Measurements from ENCODE around the gene FCN1. TPM values are rescaled to one million over a fixed set of nuclear protein-coding genes. Genes with fewer than 3 reads are reported as not detected.

FCN1 gene
- polyA plus RNA-seq, 3 donors, result 2,884 to 7,680 (median 6,268) TPM

GRCh38 chr9:134913713-134914500 lies 3.8 kb downstream of the FCN1 start:
- 97% methylated on average over 15 of the region's 23 CpGs for WGBS (ENCODE audit: insufficient coverage)

GRCh38 chr9:134913041-134913712 lies 4.5 kb downstream of the FCN1 start:
- Mint-ChIP-seq H3K27ac (peak overlapping the region in 6 of 7 donors; percentile 72 to 98 (median 89)), H3K4me3 (peak overlapping the region; percentile 21 to 98), H3K9me3 (peaks cover 42 to 66% (median 54%) of the 10 kb centered on the region in 7 donors), H3K27me3 (ENCODE audit: low read depth in 3 of 3) (peaks cover 0 to 6% (median 0%) of the 10 kb centered on the region in 3 donors), H3K36me3 (peaks cover 76 to 92% of the 10 kb centered on the region in 2 donors), H3K4me1 (peaks cover 57% of the 10 kb centered on the region)
- Histone ChIP-seq H3K9me3 (replicated peaks in 1 of 2; ENCODE audit: control insufficient read depth in 1 of 2, insufficient read depth in 1 of 2, low read length in 2 of 2) (peaks cover 52 to 71% of the 10 kb centered on the region in 2 donors), H3K36me3 (replicated peaks in 1 of 2; ENCODE audit: control insufficient read depth in 1 of 2, insufficient read depth in 2 of 2, low read length in 2 of 2) (peaks cover 67 to 84% of the 10 kb centered on the region in 2 donors), H3K4me3 (replicated peaks in 1 of 3; ENCODE audit: low read depth in 2 of 3, low read length in 3 of 3) (peak overlapping the region in 2 of 3 experiments; percentile 67 to 97), H3K9ac (ENCODE audit: insufficient read depth, low read length, poor library complexity, severe bottlenecking) (no peak overlapping the region), H3K27me3 (ENCODE audit: control insufficient read depth in 2 of 2, insufficient read depth in 2 of 2, low read length in 2 of 2) (no peaks in the 10 kb centered on the region), H4K20me1 (ENCODE audit: insufficient read depth, low read length) (peaks cover 65% of the 10 kb centered on the region), H3K4me1 (ENCODE audit: control insufficient read depth in 1 of 2, insufficient read depth in 2 of 2, low read length in 2 of 2) (peaks cover 57 to 59% of the 10 kb centered on the region in 2 donors), H3K27ac (ENCODE audit: low read depth in 1 of 2, low read length in 2 of 2) (peak overlapping the region; percentile 83 to 91), H3K79me2 (ENCODE audit: insufficient read depth, low read length) (peaks cover 55% of the 10 kb centered on the region), H3K4me2 (replicated peaks; ENCODE audit: extremely low read depth, low read length, poor library complexity, severe bottlenecking) (peak overlapping the region; percentile 99), H2AFZ (ENCODE audit: insufficient read depth, low read depth, low read length, poor library complexity, severe bottlenecking) (no peak overlapping the region)
- DNase-seq, result peak in 1 of 3 donors; percentile 1
- 94% methylated on average over 9 of the region's 22 CpGs for WGBS (ENCODE audit: insufficient coverage)
- TF ChIP-seq, protein P1, sequence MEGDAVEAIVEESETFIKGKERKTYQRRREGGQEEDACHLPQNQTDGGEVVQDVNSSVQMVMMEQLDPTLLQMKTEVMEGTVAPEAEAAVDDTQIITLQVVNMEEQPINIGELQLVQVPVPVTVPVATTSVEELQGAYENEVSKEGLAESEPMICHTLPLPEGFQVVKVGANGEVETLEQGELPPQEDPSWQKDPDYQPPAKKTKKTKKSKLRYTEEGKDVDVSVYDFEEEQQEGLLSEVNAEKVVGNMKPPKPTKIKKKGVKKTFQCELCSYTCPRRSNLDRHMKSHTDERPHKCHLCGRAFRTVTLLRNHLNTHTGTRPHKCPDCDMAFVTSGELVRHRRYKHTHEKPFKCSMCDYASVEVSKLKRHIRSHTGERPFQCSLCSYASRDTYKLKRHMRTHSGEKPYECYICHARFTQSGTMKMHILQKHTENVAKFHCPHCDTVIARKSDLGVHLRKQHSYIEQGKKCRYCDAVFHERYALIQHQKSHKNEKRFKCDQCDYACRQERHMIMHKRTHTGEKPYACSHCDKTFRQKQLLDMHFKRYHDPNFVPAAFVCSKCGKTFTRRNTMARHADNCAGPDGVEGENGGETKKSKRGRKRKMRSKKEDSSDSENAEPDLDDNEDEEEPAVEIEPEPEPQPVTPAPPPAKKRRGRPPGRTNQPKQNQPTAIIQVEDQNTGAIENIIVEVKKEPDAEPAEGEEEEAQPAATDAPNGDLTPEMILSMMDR (IDR thresholded peaks at IDR 0.05), result no peak
- intact Hi-C loops (cut with micrococcal nuclease), result no loop called here

More at GRCh38 chr9:134913713-134914500, 3.8 kb downstream of the FCN1 start:
- Mint-ChIP-seq H3K9me3 (peaks cover 35 to 59% (median 46%) of the 10 kb centered on the region in 7 donors), H3K4me1 (peaks cover 64% of the 10 kb centered on the region), H3K4me3 (peak overlapping the region; percentile 98 to 99), H3K27me3 (ENCODE audit: low read depth in 3 of 3) (peaks cover 0 to 6% (median 0%) of the 10 kb centered on the region in 3 donors), H3K36me3 (peaks cover 76 to 91% of the 10 kb centered on the region in 2 donors), H3K27ac (peak overlapping the region; percentile 64 to 98 (median 97))
- TF ChIP-seq, protein P1 (IDR thresholded peaks at IDR 0.05), result no peak
- Histone ChIP-seq H3K27me3 (ENCODE audit: control insufficient read depth in 2 of 2, insufficient read depth in 2 of 2, low read length in 2 of 2) (no peaks in the 10 kb centered on the region), H3K79me2 (ENCODE audit: insufficient read depth, low read length) (peaks cover 62% of the 10 kb centered on the region), H3K9ac (ENCODE audit: insufficient read depth, low read length, poor library complexity, severe bottlenecking) (peak overlapping the region; percentile 81), H3K4me3 (replicated peaks in 1 of 3; ENCODE audit: low read depth in 2 of 3, low read length in 3 of 3) (peak overlapping the region; percentile 67 to 97 (median 96)), H3K36me3 (replicated peaks in 1 of 2; ENCODE audit: control insufficient read depth in 1 of 2, insufficient read depth in 2 of 2, low read length in 2 of 2) (peaks cover 67 to 80% of the 10 kb centered on the region in 2 donors), H3K4me2 (replicated peaks; ENCODE audit: extremely low read depth, low read length, poor library complexity, severe bottlenecking) (peak overlapping the region; percentile 99), H2AFZ (ENCODE audit: insufficient read depth, low read depth, low read length, poor library complexity, severe bottlenecking) (no peak overlapping the region), H4K20me1 (ENCODE audit: insufficient read depth, low read length) (peaks cover 63% of the 10 kb centered on the region), H3K4me1 (ENCODE audit: control insufficient read depth in 1 of 2, insufficient read depth in 2 of 2, low read length in 2 of 2) (peaks cover 64 to 66% of the 10 kb centered on the region in 2 donors), H3K27ac (ENCODE audit: low read depth in 1 of 2, low read length in 2 of 2) (peak overlapping the region; percentile 83 to 91), H3K9me3 (replicated peaks in 1 of 2; ENCODE audit: control insufficient read depth in 1 of 2, insufficient read depth in 1 of 2, low read length in 2 of 2) (peaks cover 44 to 64% of the 10 kb centered on the region in 2 donors)
- peak in 1 of 3 donors; percentile 1 for DNase-seq
- intact Hi-C loops (cut with micrococcal nuclease), result no loop called here

Measured in CD14-positive monocyte (primary cell).